Activated CD4-positive, alpha-beta T cell treated with anti-CD3 and anti-CD28 coated beads for 4 hours (primary cell): ENCODE data around the gene PTPRN2.
"Not testable (repeated sequence)": the region's sequence is repeated elsewhere in the genome, so short reads cannot be mapped to it uniquely, and the experiment has no call there.

Source experiments
- DNase-seq, 2 donors: peaks; one replicate each; pipeline ENCODE4 v3.0.0-alpha.2; 2020

The PTPRN2 gene

DNA sequence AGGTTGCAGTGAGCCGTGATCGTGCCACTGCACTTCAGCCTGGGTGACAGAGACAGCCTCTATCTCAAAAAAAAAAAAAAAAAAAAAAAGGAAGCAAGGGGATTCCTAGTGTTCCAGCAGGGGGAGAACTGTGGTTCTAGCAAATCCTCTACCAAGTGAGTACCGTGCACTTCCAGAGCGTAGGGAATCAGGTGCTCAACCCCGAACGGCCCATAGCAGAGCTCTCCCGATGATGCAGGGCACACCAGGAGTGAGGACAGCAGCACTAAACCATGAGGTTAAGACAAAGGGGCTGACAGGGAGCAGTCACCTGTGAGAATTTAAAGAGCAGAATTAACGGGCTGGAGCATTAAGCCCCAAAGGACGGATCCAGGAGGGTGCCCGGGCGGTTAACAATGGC, 173.6 kb downstream of the PTPRN2 start:
- no peak for DNase-seq

DNA sequence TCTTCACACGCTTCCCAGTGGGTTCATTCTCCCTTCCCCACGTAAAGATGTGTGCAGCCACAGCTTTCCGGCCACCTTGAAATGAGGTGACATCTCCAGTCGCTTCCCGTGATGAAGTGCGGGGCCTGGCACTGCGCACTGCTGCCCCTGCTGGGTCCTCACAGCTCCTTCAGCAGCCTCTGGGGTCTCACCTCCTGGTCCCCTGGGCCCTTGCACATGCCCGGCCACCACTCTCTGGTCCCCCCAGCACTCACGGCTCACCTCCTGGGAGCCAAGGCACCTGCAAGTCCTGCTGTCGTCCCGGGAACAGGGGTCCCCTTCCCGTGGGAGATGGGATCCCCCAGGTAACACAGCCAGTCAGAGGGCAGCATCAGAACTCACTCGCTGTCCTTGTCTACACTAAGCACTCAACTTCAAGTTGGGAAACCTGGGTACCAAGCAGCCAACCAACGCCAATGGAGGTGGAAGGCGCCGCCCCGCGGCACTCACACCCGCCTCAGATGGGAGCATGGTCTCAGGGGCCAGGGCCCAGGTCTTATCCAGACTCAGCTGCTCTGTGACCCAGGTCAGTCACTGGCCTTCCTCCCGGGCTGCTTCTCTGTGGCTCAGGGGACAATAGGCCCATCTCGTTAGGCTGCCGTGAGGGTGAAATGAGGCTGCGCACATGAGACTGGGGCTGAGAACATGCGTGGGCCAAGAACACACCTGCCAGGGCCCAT, 176.2 kb downstream of the PTPRN2 start:
- DNase-seq, result no peak

DNA sequence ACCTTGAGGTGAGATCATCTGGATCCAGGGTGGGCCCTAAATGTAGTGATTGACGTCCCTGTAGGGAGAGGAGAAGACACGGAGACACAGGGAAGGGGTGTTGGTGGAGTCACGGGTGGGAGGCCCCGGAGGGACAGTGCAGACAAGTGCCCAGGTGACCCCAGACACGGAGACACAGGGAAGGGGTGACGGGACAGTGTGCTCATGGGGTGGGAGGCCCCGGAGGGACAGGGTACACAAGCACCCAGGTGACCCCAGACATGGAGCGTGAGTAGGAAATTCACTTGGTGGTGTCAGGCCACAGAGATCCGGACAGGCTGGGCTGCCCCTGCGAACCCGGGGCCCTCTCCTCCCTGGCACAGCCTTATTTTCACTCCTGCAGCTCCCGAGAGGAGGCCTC, 176.9 kb downstream of the PTPRN2 start:
- DNase-seq, result no peak

DNA sequence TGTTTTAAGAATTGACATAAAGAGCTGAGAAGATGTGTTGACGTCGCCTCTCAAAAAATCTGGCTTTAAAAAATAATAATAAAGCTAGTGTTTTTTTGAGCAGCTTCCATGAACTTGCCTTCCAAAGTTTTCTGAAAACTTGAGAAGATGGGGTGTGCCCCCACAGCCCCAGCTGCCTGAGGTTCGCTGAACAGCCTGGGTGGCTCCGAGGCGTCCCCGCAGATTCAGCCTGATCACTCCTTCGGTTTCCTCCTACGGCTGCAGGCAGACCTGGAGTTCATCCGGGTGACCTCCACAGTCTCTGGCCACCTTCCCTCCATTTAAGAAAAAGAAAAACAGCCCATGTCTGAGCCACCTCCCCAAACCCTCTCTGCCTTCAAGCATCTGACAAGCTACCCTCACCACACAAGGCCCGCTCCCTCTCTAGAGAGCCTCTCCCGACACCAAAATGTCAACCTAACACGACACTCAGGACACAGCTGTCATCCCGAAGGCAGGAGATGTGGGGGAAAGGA, 177.8 kb downstream of the PTPRN2 start:
- no peak for DNase-seq

DNA sequence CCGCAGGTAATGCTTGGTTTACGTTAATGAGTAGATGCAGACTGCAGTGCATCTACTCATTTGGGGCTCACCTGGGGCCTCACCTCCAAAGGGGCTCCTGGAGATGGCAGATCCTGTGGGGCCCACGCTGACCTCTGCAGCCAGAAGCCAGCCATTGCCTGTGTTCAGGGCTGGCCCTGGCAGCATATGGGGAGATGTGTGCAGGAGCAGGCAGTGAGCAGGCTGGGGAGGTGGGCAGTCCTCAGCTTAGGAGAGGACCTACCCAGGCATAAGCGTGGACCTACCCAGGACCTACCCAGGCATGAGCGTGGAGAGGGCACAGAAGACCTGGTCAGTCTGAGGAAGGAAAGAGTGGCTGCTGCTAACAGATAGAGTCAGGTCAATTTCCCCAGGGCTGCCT, 178.5 kb downstream of the PTPRN2 start:
- no peak for DNase-seq

DNA sequence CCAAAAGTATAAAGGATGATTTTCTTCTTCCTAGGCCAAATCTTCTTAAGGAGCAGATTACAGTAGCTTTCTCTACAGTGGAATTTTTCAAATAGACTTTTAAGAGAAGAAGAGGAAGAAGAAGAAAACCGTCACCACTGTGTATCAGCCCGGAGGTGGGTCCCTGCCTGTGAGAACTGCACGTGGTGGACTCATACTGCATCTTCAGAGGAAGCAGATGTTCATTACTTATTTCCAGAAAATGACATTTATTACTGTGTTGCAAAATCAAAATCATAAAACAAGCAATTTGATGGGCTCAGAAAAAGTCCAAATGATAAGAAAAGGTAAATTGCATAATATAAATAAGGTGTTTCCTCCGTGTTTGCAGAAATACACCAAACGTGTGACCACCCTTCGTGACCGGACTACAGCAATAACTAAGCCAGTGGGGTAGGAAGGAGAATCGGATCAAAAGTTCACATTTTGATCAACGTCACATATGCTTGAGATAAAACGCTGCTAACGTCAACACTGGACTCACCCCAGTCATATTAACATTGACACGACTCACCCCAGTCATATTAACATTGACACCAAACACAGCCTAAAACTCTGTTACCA, 179.2 kb downstream of the PTPRN2 start:
- no peak for DNase-seq

DNA sequence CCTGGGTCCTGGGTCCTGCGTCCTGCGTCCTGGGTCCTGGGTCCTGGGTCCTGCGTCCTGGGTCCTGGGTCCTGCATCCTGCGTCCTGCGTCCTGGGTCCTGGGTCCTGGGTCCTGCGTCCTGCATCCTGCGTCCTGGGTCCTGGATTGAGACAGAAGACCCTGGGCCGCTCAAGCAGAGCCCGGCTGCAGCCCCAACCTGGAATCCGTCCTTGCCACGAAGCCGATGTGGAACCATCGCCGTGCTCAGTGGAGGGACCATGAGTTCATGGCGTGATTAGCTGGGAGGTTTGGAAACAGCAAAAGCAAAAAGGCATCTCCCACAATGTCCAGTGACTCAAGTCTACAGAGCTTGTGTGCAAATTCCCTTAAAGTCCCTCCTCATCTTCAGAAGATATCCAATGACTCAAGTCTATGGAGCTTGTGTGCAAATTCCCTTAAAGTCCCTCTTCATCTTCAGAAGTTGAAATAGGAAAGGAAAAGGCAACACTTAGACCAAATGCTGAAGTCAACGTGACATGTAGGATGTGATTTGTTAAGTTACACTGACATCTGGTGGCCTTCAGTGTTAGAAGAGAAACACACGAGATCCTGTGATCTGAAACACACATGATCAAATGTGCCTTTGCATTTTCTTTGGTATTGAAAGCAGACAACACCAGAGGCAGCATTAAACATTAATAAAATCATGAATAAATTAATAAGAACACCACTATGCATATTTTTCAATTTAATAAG, 179.9 kb downstream of the PTPRN2 start:
- DNase-seq, result no peak

DNA sequence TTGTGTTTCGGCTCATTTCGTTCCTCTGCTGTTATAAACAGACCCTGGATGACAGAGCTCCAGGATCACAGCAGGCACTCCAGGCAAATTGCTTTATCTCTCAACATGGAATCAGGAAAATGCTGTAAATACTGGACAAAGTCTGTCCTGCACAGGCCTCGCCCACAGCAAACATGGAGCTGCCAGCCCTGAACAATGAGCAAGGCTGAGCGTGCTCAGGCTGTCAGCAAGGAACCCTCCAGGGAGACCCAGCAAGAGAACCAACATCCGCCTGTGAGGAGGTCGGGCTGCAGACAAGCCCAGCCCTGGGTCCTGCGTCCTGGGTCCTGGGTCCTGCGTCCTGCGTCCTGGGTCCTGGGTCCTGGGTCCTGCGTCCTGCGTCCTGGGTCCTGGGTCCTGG, 180.8 kb downstream of the PTPRN2 start:
- no peak for DNase-seq

DNA sequence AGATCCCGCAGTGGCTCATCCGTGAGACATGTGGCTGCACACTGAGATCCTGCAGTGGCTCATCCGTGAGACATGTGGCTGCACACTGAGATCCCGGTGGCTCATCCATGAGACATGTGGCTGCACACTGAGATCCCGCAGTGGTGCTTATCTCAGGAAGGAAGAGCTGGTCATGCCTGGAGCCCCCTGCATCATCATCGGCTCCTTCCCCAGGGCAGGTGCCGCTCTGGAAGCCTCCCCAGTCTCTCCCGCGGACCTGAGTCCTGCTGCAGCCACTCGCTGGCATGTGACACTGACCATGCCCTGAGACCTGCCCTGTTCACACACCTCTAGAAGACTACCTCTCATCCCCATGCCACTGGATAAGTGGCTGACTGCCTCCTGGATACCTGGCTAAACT, 181.3 kb downstream of the PTPRN2 start:
- no peak for DNase-seq

DNA sequence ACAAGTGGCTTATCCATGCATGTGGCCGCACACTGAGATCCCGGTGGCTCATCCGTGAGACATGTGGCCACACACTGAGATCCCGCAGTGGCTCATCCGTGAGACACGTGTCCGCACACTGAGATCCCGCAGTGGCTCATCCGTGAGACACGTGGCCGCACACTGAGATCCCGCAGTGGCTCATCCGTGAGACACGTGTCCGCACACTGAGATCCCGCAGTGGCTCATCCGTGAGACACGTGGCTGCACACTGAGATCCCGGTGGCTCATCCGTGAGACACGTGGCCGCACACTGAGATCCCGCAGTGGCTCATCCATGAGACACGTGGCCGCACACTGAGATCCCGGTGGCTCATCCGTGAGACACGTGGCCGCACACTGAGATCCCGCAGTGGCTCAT, 181.9 kb downstream of the PTPRN2 start:
- DNase-seq, result not testable (repeated sequence)

DNA sequence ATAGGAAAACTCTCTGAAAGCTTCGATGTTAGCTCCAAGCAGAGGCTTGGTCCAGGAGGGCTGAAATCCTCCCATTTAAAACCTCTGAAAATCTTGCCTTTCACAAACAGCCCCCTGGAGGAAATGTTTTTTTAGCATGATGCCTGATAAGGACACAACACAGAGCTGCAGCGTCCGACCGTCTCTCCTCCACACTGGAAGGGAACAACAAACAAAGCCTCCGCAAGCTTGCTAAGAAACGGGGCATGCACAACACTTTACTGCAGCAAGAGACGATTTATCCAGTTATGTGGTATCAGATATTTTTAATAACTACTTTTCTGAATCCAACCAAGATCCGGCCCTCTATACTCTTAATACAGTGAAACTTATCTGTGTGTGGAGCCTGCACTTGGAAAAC, 182.3 kb downstream of the PTPRN2 start:
- no peak for DNase-seq

DNA sequence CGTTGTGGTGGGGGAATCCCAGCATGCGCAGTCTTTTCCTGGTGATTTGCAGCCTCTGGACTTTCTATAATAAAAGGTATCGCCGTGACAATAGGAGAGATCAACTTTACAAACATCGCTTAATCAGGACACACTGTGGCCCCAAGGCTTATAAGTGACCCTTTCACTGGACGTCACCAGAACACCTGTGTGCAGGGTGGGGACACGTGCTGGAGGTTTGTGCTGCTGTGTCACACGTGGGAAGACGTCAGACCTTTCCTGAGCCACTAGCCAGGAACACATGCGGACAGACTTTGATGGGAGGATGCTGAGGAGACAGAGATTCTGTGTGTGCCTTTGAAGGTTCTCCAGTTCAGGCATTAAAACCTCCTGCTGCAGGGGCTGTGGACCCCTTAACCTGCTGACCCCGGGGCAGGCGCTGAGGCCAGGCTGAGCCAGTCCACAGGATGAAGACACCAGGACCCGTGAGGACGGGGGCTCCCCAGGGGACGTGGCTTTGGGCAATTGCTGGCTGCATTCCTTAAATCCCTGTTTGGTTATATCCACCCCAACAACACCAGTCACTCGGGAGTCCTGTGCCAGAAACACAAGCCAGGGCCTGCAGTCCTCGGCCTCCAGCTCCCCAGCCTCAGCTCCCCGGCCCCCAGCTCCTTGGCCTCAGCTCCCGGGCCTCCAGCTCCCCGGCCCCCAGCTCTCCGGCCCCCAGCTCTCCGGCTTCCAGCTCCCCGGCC, 183.4 kb downstream of the PTPRN2 start:
- no peak for DNase-seq

DNA sequence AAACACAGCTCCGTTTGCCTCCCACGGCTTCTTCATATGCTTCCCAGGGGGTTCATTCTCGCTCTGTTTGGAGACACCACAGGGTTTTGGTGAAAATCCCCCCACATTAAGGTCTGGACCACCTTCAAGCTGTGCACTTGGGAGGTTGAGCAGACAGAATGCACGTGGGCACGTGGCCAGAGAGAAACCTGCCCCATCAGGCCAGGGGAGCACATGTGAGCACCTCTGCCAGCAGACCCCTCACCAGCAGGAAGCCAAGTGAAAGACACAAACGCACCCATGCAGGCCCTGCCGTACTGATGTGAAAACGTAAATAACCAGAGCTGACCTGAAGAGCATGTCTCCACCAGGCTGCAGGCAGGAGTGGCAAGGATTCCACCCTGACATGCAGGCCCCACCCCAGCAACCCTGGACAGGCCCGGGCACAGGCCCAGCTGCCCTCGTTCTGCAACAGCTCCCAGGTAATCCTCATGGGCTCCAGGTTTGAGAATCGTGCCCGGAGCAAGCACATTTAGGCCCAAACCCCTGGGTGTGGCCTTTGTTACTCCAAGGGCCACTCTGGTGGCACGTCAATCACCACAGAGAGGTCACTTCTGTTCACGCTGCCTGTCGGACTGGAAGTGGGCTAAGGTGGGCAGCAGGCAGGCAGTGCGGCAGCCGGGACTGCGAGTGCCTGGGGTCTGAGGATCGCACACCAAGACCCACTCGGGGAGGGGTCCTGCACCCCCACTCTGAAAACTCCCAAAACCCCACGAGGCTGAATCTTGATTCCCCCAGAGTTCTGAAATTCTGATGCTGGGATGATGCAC, 184.4 kb downstream of the PTPRN2 start:
- DNase-seq, result no peak

DNA sequence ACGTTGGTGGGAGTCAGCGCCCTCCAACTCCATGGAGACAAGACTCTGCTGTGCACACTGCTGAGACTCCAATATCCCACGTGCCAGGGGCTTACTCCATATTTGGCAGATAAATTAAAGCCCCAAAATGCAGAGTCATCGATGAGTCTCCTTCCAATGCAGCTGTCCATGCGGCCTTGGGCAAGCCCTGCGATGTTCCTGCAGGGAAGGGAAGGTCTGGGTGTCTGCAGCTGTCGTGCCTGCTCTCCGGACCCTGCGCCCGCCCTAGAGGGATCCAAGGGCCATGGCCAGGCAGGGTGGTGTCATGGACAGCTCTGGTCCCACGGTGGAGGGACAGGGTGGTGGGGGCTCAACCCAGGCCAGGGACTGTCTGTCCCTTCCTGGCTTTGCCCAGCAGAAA, 185.2 kb downstream of the PTPRN2 start:
- no peak for DNase-seq

DNA sequence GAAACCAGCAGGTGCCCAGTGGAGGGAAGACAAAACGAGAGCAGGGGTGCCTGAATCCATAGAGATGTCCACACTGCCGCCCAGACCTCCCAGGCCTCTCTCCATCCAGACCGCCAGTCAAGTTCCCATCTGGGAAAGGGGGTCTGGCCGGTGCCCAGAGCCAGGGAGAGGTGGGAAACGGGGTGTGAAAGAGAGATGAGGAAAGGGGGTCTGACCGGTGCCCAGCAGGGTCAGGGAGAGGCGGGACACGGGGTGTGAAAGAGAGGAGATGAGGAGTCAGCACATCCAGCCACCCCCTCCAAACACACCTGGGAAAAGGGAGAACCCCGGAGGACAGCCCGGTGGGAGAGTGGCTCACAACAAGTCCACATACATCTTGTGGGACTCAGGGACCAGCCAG, 185.8 kb downstream of the PTPRN2 start:
- DNase-seq, result no peak

DNA sequence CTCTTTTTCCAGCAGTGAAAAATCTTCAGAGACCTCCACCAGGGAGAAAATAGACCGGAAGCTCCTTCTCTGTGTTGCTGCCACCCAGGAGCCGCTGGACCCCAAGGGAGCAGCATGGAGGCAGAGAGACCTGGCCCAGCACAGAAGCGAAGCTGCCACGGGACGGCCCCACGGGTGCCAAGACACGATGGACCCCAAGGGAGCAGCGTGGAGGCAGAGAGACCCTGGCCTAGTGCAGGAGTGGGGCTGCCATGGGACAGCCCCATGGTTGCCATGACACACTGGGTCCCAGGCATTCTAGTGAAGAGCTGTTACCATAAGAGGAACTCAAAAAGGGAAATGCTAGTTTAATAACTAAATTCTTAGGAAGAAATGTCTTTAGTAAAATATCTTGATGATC, 186.3 kb downstream of the PTPRN2 start:
- no peak for DNase-seq

DNA sequence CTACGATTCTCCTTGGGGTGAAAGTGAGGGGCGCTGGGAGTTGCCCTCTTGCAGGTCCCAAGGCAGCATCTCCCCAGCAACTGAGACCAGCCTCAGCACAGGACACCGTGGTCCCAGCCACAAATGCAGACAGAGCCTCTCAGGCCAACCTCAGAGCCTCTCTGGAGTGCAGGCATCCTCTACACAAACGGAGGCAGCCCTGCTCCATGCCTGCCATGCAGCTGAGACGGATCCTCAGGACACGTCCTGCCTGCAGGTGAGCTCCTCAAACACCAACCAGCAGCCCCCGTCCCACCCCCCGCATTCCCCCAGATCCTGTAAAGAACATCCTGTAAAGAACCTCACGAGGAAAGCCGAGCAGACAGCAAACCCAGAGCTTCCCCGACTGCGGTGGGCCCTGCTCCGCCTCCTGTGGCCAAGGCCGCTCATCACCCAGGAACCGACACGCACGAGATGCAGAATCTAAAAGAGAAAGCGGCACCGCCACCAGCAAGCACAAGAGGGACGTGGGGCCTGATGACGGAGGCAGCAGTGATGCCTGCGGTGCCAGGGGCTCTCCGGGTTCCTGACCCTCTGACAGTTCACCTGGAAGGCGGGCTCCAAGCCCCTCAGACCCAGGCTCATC, 186.9 kb downstream of the PTPRN2 start:
- no peak for DNase-seq

DNA sequence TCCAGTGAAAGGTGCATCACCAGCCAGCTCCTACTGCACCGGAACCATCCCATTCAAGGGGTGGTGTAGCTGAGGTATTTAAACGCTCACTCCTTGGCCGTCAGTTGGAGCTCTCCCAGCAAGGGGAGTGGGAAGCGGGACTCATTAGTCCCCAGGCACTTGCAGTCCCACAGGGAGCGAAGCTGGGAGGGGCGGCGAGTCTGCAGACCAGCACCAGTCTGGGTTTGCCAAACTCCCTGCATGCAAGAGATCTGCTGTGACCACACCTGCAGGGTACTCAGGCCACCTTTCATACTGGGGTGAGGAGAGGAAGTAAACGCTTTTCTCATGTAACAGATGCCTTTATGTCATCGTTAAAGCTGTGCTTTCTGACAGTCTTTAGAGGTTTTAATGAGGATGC, 187.9 kb downstream of the PTPRN2 start:
- DNase-seq, result no peak

DNA sequence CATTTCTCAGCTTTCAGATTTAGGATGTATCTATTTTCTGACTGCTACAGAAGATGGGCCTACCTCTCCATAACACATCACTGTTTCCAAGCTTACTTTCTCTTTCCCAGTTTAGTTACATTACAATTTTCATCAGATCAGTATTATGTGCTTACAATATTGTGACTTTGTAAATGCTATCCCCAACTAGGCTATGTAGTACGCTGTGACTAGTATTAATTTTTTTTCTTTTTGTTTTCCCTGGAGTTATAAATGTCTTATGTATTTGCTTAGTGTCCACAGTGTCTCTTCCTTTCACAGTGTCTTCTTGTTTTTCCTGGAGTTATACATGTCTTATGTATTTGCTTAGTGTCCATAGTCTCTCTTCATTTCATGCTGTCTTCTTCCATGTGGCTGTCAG, 188.9 kb downstream of the PTPRN2 start:
- no peak for DNase-seq

DNA sequence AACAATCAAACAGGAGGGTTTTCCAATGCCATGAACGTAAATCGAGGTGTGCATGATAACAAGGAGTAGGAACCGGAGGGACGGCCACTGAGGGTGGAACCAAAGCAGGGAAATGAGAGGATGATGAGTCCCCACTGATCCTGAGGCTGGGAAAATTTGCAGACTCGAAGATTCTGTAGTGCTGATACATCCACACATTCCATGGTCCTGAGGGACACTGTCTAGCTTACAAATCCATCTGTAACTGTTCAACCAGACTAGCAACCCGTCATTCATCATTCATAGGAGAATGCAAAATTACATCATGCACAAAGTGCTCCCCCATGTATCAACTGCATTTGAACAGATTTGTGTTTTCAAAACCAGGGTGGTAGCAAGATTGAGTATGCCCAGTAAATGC, 189.7 kb downstream of the PTPRN2 start:
- no peak for DNase-seq

DNA sequence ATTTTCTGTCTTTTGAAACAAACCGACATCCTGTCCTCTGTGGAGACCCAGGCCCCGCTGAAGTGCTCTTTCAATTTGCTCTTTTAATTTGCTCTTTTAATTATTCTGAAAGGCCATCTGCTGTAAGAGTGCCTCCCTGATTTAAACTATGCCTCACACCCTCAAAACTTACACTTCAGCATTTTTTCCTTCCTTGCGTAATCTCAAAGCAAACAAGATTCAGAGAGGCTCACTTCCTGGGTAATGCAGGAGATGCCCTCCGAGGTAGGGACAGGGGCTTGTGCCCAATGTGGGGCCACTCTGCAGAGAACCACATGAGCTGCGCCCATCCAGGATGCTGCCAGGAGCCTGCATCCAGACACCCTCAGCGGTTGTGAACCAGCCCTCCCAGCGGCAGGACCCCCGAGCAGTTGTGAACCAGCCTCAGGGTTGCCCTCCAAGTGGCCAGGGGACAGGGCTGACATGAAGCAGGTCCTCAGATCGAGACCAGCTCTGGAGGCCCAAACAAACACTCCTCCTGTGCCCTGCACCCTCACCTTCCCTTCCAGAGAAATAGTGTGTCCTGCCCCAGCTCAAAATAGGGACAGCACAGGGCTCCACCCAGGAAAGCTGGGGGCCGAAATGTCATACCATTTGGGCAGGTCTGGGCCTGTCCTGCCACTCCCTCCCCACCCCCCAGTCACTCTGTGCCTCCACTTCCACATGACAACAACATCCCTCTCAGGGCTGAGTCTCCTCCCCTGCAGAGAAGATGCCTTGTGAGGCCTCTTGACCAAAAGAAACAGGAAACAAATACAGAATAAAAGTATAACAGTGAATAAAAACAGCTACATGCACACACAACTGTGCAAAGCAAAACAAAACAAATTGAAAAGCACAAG, 190.4 kb downstream of the PTPRN2 start:
- no peak for DNase-seq
